Gastrocnemius medialis (tissue), 4 donors: Measurements from ENCODE around the gene C9orf85.

Experiments
- POLR2A ChIP-seq, 2 donors: fragments of 450-650 bp; IDR thresholded peaks; one replicate each; pipeline ENCODE4 v1.6.1; 2017; ENCODE audit warnings: antibody characterized with exemption in 2 of 2, mild to moderate bottlenecking in 2 of 2, moderate library complexity in 2 of 2
- TF ChIP-seq, protein P1 (sequence below), 5 experiments: fragments of 450-650 bp in 3 of 5; fragments of 200-600 bp in 2 of 5; sonication (generic) in 2 of 5; IDR thresholded peaks in 4 of 5; conservative IDR thresholded peaks in 1 of 5; 1 replicate in 4 of 5; 2 replicates in 1 of 5; pipeline ENCODE4 v1.5.1; 2016 to 2019; ENCODE audit warnings: antibody characterized with exemption in 5 of 5, mild to moderate bottlenecking in 3 of 5, moderate library complexity in 3 of 5

DNA sequence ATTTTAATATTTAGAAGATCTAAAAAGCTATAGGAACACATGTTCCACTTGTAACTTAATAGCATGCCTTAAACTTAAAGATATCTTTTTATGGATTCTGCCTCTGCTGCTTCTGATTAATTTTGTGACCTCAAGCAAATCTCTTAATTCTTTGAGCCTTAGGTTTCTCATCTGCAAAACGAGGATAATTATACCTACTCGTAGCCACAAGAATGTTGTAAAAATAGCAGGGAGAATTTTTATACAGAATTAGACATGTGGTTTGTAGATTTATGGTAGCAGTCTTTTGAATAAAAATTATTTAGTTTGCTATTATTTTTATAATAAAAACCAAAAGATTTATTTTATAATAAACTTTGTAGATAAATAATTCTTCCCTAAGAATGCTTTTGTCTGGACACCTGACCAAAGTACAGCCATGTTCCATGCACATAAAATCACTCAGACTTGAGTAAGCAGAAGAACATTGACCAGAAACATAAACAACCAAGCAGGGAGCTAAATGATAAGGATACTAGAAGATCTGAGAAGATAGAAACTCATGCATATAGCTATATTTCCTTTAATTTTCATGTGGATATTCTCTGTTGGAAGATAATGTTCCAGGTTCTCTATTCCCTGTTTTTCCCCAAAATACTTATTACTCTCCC lies 18.5 kb downstream of the C9orf85 start:
- TF ChIP-seq, protein P1, sequence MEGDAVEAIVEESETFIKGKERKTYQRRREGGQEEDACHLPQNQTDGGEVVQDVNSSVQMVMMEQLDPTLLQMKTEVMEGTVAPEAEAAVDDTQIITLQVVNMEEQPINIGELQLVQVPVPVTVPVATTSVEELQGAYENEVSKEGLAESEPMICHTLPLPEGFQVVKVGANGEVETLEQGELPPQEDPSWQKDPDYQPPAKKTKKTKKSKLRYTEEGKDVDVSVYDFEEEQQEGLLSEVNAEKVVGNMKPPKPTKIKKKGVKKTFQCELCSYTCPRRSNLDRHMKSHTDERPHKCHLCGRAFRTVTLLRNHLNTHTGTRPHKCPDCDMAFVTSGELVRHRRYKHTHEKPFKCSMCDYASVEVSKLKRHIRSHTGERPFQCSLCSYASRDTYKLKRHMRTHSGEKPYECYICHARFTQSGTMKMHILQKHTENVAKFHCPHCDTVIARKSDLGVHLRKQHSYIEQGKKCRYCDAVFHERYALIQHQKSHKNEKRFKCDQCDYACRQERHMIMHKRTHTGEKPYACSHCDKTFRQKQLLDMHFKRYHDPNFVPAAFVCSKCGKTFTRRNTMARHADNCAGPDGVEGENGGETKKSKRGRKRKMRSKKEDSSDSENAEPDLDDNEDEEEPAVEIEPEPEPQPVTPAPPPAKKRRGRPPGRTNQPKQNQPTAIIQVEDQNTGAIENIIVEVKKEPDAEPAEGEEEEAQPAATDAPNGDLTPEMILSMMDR (IDR thresholded peaks at IDR 0.05 in 4 of 5, conservative IDR thresholded peaks at IDR 0.05 in 1 of 5) = no peak
- no peak for TF ChIP-seq POLR2A (IDR thresholded peaks at IDR 0.05)
